T-helper 1 cell treated with Interleukin-12 subunit alpha and Interleukin-12 subunit beta and Interleukin-4 antibody, amounts not matched to agents 30 μg/mL and 1 μg/mL, for 36 hours (primary cell): Measurements from ENCODE around the gene HBG1.

Source experiments
- H3K27ac Mint-ChIP-seq: one replicate; pipeline ENCODE4 v1.8.0; 2021; ENCODE audit warnings: mild to moderate bottlenecking, mixed read lengths
- H3K27me3 Mint-ChIP-seq: one replicate; pipeline ENCODE4 v1.8.0; 2021; ENCODE audit warnings: low read depth, mixed read lengths
- H3K36me3 Mint-ChIP-seq: one replicate; pipeline ENCODE4 v1.8.0; 2021; ENCODE audit warnings: low read depth, mixed read lengths
- H3K4me1 Mint-ChIP-seq: one replicate; pipeline ENCODE4 v1.8.0; 2021; ENCODE audit warnings: low read depth, mixed read lengths
- H3K4me3 Mint-ChIP-seq: one replicate; pipeline ENCODE4 v1.8.0; 2021; ENCODE audit warnings: mild to moderate bottlenecking, moderate library complexity, mixed read lengths
- H3K9me3 Mint-ChIP-seq: one replicate; pipeline ENCODE4 v1.8.0; 2021; ENCODE audit warnings: mixed read lengths

The HBG1 gene

DNA sequence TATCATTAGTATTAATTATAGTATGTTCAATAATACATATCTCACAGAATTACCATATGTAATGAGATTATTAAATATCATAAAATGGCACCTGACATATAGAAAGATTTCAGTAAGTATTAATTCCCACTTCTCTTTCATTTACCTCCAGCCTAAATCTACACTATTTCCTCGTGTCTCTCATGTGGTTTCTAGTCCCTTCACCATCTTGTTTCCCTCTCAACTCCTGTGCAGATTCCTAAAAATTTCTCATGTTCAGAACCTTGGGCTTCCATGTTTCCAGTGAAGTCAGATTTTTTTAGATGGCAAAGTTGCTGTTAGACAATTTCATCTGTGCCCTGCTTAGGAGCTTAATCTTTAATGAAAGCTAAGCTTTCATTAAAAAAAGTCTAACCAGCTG, 34.2 kb upstream of the HBG1 start:
- Mint-ChIP-seq H3K27ac (no peak overlapping the region), H3K36me3 (no peaks in the 10 kb centered on the region), H3K9me3 (no peaks in the 10 kb centered on the region)

GRCh38 chr11:5283086-5283485, 33.4 kb upstream of the HBG1 start:
- H3K27ac Mint-ChIP-seq: no peak overlapping the region
- peaks cover 4% of the 10 kb centered on the region for H3K4me1 Mint-ChIP-seq
- no peaks in the 10 kb centered on the region for H3K27me3 Mint-ChIP-seq
- H3K4me3 Mint-ChIP-seq: no peak overlapping the region
- no peaks in the 10 kb centered on the region for H3K36me3 Mint-ChIP-seq
- no peaks in the 10 kb centered on the region for H3K9me3 Mint-ChIP-seq

More for the DNA sequence above, 34.2 kb upstream of the HBG1 start:
- H3K4me1 Mint-ChIP-seq: peaks cover 4% of the 10 kb centered on the region
- H3K27me3 Mint-ChIP-seq: no peaks in the 10 kb centered on the region
- no peak overlapping the region for H3K4me3 Mint-ChIP-seq

- Mint-ChIP-seq H3K36me3 (no peaks in the 10 kb centered on the region), H3K4me3 (no peak overlapping the region), H3K4me1 (peaks cover 4% of the 10 kb centered on the region), H3K27me3 (no peaks in the 10 kb centered on the region), H3K27ac (no peak overlapping the region), H3K9me3 (no peaks in the 10 kb centered on the region)
Observed at GRCh38 chr11:5282628-5283027, 33.0 kb upstream of the HBG1 start.

DNA sequence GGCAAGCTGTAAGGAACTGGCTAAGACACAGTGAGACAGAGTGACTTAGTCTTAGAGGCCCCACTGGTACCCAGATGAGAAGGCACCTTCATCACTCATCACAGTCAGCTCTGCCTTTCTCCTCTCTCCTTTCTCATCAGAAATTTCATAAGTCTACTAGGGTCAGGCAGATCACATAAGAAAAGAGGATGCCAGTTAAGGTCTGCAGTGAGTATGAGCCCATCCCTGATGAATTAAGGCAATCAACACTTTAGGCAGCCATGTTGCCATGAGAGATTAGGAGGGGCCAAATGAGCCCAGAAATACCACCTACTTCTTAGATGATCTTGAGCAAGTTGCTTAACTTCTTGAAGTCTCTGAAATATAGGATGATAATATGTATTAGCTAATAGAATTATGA, 31.9 kb upstream of the HBG1 start:
- peaks cover 4% of the 10 kb centered on the region for H3K4me1 Mint-ChIP-seq
- no peaks in the 10 kb centered on the region for H3K9me3 Mint-ChIP-seq
- H3K27ac Mint-ChIP-seq: no peak overlapping the region
- no peaks in the 10 kb centered on the region for H3K27me3 Mint-ChIP-seq
- no peak overlapping the region for H3K4me3 Mint-ChIP-seq
- no peaks in the 10 kb centered on the region for H3K36me3 Mint-ChIP-seq

GRCh38 chr11:5280582-5281102, 31.0 kb upstream of the HBG1 start:
- no peak overlapping the region for H3K4me3 Mint-ChIP-seq
- no peaks in the 10 kb centered on the region for H3K9me3 Mint-ChIP-seq
- no peaks in the 10 kb centered on the region for H3K36me3 Mint-ChIP-seq
- peak overlapping the region; percentile 63 for H3K27ac Mint-ChIP-seq
- no peaks in the 10 kb centered on the region for H3K27me3 Mint-ChIP-seq
- H3K4me1 Mint-ChIP-seq: peaks cover 4% of the 10 kb centered on the region

DNA sequence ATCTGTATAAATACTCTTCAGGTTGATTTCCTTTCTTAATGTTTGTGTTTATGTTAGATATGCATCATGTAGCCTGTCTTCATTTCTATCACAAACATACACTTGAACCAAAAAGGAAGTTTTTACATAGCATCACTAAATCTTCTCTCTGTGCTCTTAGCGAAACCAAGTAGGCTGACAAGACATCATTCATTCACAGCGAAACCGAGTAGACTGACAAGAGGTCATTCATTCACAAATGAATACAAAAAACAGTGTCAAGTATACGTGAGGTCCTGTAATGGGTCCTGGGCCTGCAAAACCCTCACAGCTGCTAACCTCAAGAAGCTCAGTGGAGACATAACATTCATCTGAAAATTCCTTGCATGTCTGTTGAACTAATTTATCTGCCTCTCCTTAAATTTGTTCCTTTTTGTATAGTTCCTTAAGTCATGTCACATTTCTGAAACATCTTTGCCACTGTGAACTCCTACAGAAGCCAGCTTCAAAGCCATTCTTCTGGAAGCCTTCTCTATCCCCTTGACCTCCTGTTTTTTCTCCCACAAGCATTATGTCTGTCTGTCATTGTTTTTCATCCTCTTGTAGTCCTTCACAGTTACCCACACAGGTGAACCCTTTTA, 29.9 kb upstream of the HBG1 start:
- no peak overlapping the region for H3K4me3 Mint-ChIP-seq
- no peaks in the 10 kb centered on the region for H3K27me3 Mint-ChIP-seq
- H3K36me3 Mint-ChIP-seq: no peaks in the 10 kb centered on the region
- H3K27ac Mint-ChIP-seq: no peak overlapping the region
- H3K9me3 Mint-ChIP-seq: no peaks in the 10 kb centered on the region
- H3K4me1 Mint-ChIP-seq: peaks cover 4% of the 10 kb centered on the region

- no peak overlapping the region for H3K4me3 Mint-ChIP-seq
- H3K27ac Mint-ChIP-seq: no peak overlapping the region
- no peaks in the 10 kb centered on the region for H3K36me3 Mint-ChIP-seq
- no peaks in the 10 kb centered on the region for H3K27me3 Mint-ChIP-seq
- peaks cover 4% of the 10 kb centered on the region for H3K4me1 Mint-ChIP-seq
- no peaks in the 10 kb centered on the region for H3K9me3 Mint-ChIP-seq
Observed at GRCh38 chr11:5277807-5278382, 28.2 kb upstream of the HBG1 start.

- no peak overlapping the region for H3K4me3 Mint-ChIP-seq
- no peak overlapping the region for H3K27ac Mint-ChIP-seq
- no peaks in the 10 kb centered on the region for H3K9me3 Mint-ChIP-seq
- no peaks in the 10 kb centered on the region for H3K27me3 Mint-ChIP-seq
- no peaks in the 10 kb centered on the region for H3K36me3 Mint-ChIP-seq
- peaks cover 4% of the 10 kb centered on the region for H3K4me1 Mint-ChIP-seq
Observed at GRCh38 chr11:5276697-5277096, 27.0 kb upstream of the HBG1 start.

DNA sequence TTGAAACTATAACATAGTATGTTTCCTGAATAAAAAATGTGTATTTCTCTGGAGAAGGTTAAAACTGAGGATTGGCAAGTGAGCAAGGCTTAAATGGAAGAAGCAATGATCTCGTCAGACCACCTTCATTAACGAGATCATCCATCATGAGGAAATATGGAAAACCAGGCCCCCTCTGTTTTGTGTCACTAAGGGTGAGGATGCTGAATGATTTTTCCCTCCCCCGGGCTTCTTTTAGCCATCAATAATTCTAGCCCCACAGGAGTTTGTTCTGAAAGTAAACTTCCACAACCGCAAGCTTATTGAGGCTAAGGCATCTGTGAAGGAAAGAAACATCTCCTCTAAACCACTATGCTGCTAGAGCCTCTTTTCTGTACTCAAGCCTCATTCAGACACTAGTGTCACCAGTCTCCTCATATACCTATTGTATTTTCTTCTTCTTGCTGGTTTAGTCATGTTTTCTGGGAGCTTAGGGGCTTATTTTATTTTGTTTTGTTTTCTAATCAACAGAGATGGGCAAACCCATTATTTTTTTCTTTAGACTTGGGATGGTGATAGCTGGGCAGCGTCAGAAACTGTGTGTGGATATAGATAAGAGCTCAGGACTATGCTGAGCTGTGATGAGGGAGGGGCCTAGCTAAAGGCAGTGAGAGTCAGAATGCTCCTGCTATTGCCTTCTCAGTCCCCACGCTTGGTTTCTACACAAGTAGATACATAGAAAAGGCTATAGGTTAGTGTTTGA, 25.9 kb upstream of the HBG1 start:
- Mint-ChIP-seq H3K4me1 (peaks cover 1% of the 10 kb centered on the region), H3K4me3 (no peak overlapping the region), H3K9me3 (no peaks in the 10 kb centered on the region), H3K27me3 (no peaks in the 10 kb centered on the region), H3K36me3 (no peaks in the 10 kb centered on the region), H3K27ac (no peak overlapping the region)

DNA sequence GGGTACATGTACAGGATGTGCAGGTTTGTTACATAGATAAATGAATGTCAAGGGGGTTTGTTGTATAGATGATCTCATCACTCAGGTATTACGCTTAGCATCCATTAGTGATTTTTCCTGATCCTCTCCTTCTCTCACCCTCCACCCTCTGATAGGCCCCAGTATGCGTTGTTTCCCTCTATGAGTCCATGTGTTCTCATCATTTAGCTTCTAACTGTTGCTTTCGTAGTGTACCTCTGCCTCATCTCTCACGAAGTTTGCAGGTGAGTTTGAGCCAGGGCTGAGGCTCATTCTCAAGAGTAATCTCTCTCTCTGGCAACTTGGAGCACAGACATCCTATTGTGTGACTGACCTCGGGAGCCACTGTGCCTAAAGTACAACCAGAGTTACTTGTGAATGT, 24.7 kb upstream of the HBG1 start:
- Mint-ChIP-seq H3K36me3 (no peaks in the 10 kb centered on the region), H3K27me3 (no peaks in the 10 kb centered on the region), H3K9me3 (no peaks in the 10 kb centered on the region), H3K4me3 (no peak overlapping the region), H3K27ac (no peak overlapping the region), H3K4me1 (no peaks in the 10 kb centered on the region)

- no peaks in the 10 kb centered on the region for H3K9me3 Mint-ChIP-seq
Observed at GRCh38 chr11:5272395-5273017, 22.8 kb upstream of the HBG1 start.

GRCh38 chr11:5269715-5270147, 20.1 kb upstream of the HBG1 start, which contains the start of gene HBE1:
Gene HBE1, minus strand, starts transcription at chr11:5269945. Its CDS starts 55 bp downstream, at chr11:5269890.
- H3K4me1 Mint-ChIP-seq: no peaks in the 10 kb centered on the region
- no peak within 1 kb of the TSS for H3K27ac Mint-ChIP-seq
- H3K4me3 Mint-ChIP-seq: no peak within 1 kb of the TSS
- H3K36me3 Mint-ChIP-seq: no peaks in the 10 kb centered on the region
- no peaks in the 10 kb centered on the region for H3K9me3 Mint-ChIP-seq
- no peaks in the 10 kb centered on the region for H3K27me3 Mint-ChIP-seq

More at GRCh38 chr11:5272395-5273017, 22.8 kb upstream of the HBG1 start:
- no peak overlapping the region for H3K27ac Mint-ChIP-seq
- no peak overlapping the region for H3K4me3 Mint-ChIP-seq
- H3K36me3 Mint-ChIP-seq: no peaks in the 10 kb centered on the region
- H3K27me3 Mint-ChIP-seq: no peaks in the 10 kb centered on the region
- H3K4me1 Mint-ChIP-seq: no peaks in the 10 kb centered on the region

DNA sequence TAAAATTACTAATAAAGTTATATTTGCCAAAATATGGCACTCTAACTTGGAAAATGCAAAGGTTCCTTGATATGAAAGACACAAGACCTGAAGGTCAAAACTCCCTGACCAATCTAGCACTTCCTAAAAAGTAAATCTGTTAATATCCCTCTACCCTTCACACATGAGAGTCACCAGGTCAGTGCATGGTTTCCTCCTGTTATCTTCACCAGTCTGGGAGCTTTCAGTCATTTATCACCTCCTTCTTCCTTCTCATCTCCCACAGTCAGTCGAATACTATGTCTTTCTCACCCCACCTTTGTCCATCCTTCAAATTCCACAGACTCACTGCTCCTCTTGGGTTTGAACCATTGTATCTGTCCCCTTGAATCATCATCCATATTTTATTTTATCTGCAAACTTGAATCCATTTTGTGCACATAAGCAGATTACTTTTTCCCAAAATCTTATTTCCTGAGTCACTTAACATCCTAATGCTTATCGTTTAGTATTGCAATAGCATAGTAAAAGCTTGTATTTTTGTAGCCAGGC, 17.4 kb upstream of the HBG1 start:
- peaks cover 3% of the 10 kb centered on the region for H3K27me3 Mint-ChIP-seq
- no peak overlapping the region for H3K4me3 Mint-ChIP-seq
- no peaks in the 10 kb centered on the region for H3K36me3 Mint-ChIP-seq
- H3K27ac Mint-ChIP-seq: no peak overlapping the region
- H3K9me3 Mint-ChIP-seq: no peaks in the 10 kb centered on the region
- no peaks in the 10 kb centered on the region for H3K4me1 Mint-ChIP-seq

DNA sequence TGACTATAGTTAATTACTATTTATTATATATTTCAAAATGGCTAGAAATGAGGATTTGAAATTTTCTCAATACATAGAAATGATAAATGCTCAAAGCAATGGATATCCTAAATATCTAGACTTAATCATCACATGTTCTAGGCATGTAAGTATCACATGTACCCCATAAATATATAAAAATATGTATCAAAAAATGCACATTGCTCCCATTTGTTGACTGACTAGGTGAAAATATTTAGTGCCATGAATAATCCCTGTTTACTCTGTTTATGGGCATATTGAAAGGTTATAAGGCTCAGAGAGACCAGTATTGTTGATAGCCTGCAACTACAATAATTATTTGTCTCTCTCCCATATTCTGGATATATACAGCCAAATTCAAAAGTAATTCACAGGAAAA, 17.0 kb upstream of the HBG1 start:
- Mint-ChIP-seq H3K27me3 (peaks cover 3% of the 10 kb centered on the region), H3K4me1 (no peaks in the 10 kb centered on the region), H3K4me3 (no peak overlapping the region), H3K9me3 (no peaks in the 10 kb centered on the region), H3K27ac (no peak overlapping the region), H3K36me3 (no peaks in the 10 kb centered on the region)
